ENCODE data around the gene LOC101059915.
A peak's percentile ranks its signal among the peaks of the same experiment; 100 is the strongest.

The LOC101059915 gene

DNA sequence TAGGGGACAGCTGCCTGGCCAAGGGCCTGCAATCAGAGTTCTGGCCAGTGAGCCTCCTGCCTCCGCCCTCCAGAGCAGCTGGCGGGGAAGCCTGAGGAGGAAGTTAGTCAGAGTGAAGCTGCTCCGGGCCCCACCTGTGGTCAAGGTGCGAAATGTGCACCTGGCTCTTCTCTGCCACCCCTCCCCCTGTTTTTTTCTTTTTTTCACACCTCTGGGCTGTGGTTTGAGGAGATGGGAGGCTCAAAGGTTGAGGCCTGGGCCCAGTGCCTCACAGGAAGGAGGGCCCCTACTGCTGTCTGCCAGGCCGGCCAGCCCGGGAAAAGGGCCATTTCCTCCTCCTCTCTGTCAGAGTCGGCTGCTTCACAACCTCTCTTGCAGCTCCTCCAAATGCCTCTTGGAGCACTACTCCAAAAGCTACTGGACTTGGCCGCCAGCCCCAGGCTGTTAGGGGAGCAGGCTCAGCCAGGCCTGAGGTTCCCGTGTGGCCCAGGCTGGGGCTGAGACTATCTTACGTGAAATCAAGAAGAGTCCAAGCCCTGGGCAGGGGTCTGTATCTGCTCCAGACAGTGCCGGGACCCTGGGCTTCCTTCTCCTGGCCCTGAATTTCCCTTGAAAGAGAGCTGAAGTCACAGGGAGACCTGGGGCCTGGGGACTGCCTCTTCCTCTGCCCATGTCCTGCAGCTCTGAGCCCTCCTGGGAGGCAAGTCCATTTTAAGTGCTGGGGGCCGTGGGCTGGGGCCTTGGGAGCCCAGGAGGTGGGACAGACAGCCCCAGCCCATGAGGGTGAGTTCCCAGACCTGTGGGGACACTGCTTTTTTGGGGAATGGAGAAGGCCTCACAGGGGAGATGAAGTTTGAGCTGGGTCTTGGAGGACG is 44.5 kb upstream of the LOC101059915 start:
- no peak overlapping the region for H3K27ac Mint-ChIP-seq
- Histone ChIP-seq H2BK15ac (ENCODE audit: low read depth, low read length) (no peak overlapping the region), H4K8ac (replicated peaks; ENCODE audit: insufficient read length, low read depth, low read length) (no peak overlapping the region), H3K9ac (ENCODE audit: extremely low read depth, insufficient read length, low read length) (no peak overlapping the region), H3K27me3 (ENCODE audit: insufficient read depth, low read length) (no peaks in the 10 kb centered on the region), H2BK12ac (ENCODE audit: insufficient read length, low read depth, low read length) (no peak overlapping the region), H3K4me2 (ENCODE audit: insufficient read depth, insufficient read length, low read length) (no peak overlapping the region), H2AFZ (ENCODE audit: low read length) (no peak overlapping the region), H3T11ph (ENCODE audit: low read length) (no peak overlapping the region), H3K14ac (ENCODE audit: insufficient read depth, low read length) (no peak overlapping the region), H4K91ac (ENCODE audit: insufficient read length, low read depth, low read length) (no peak overlapping the region), H3K56ac (ENCODE audit: insufficient read length, low read depth, low read length) (no peak overlapping the region), H3K79me1 (ENCODE audit: insufficient read depth, low read depth, low read length, poor library complexity, severe bottlenecking) (no peaks in the 10 kb centered on the region), H3K9me3 (ENCODE audit: control insufficient read depth, low read depth, low read length) (peaks cover 32% of the 10 kb centered on the region), H3K79me2 (ENCODE audit: insufficient read depth, low read length) (no peaks in the 10 kb centered on the region), H3K4ac (ENCODE audit: low read depth, low read length) (no peak overlapping the region), H3K27ac (ENCODE audit: insufficient read length, low read depth, low read length) (no peak overlapping the region), H3K23ac (ENCODE audit: insufficient read length, low read depth, low read length) (no peak overlapping the region), H3K23me2 (ENCODE audit: insufficient read length, low read depth, low read length, poor library complexity, severe bottlenecking) (no peaks in the 10 kb centered on the region), H2BK20ac (ENCODE audit: low read depth, low read length, poor library complexity, severe bottlenecking) (no peak overlapping the region), H2AK5ac (ENCODE audit: insufficient read length, low read length) (no peak overlapping the region), H2BK120ac (ENCODE audit: low read depth, low read length, poor library complexity, severe bottlenecking) (no peak overlapping the region), H4K20me1 (ENCODE audit: control insufficient read depth, insufficient read depth, insufficient read length) (no peaks in the 10 kb centered on the region), H2BK5ac (ENCODE audit: insufficient read length, low read length) (no peak overlapping the region), H3K4me1 (ENCODE audit: insufficient read depth, low read length) (no peaks in the 10 kb centered on the region), H4K5ac (ENCODE audit: insufficient read length, low read depth, low read length) (no peak overlapping the region), H3K18ac (ENCODE audit: insufficient read length, low read depth, low read length) (no peak overlapping the region)
- TF ChIP-seq, protein P1, sequence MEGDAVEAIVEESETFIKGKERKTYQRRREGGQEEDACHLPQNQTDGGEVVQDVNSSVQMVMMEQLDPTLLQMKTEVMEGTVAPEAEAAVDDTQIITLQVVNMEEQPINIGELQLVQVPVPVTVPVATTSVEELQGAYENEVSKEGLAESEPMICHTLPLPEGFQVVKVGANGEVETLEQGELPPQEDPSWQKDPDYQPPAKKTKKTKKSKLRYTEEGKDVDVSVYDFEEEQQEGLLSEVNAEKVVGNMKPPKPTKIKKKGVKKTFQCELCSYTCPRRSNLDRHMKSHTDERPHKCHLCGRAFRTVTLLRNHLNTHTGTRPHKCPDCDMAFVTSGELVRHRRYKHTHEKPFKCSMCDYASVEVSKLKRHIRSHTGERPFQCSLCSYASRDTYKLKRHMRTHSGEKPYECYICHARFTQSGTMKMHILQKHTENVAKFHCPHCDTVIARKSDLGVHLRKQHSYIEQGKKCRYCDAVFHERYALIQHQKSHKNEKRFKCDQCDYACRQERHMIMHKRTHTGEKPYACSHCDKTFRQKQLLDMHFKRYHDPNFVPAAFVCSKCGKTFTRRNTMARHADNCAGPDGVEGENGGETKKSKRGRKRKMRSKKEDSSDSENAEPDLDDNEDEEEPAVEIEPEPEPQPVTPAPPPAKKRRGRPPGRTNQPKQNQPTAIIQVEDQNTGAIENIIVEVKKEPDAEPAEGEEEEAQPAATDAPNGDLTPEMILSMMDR (conservative IDR thresholded peaks at IDR 0.05), result peak; percentile 32; the same call in 2 of the 3 replicates
- DNase-seq, result peak; percentile 75
- peaks cover 70 to 82% of the 10 kb centered on the region in 2 experiments for H3K9me3 Mint-ChIP-seq
- no peak overlapping the region for H3K4me3 Mint-ChIP-seq
- no peaks in the 10 kb centered on the region for H3K27me3 Mint-ChIP-seq (ENCODE audit: low read depth)
- peaks cover 0 to 6% (median 2%) of the 10 kb centered on the region in 3 experiments; a peak in 4 of 7 replicates for H3K36me3 Mint-ChIP-seq (ENCODE audit: insufficient read depth in 1 of 3, low read depth in 3 of 3)
- peaks cover 2 to 10% of the 10 kb centered on the region in 2 experiments; a peak in 1 of 4 replicates for H3K4me1 Mint-ChIP-seq
- WGBS (ENCODE audit: extremely low coverage, insufficient read length, low lambda C conversion rate), result no CpG with 5 or more reads among the region's 13 CpGs
